Esophagus mucosa (tissue), 1 donor: ENCODE data around the gene GRIK4. TPM values are rescaled to one million over a fixed set of nuclear protein-coding genes. Genes with fewer than 3 reads are reported as not detected.
"Not testable (repeated sequence)": the region's sequence is repeated elsewhere in the genome, so short reads cannot be mapped to it uniquely, and the experiment has no call there.

Experiments used
- ATAC-seq: fragments of 200-7000 bp; cut with Tn5 transposase; one replicate; pipeline ENCODE4 v1.9.1; 2020
- total RNA-seq: library from RNA; stranded (reverse); gene quantifications from one replicate; pipeline ENCODE4 v1.2.4, GENCODE V29; 2023
- donor health status: DM: yes; HTN: yes; CAD: no.

The GRIK4 gene
- total RNA-seq, 1 donor from 2014 or later = 0.08 TPM

DNA sequence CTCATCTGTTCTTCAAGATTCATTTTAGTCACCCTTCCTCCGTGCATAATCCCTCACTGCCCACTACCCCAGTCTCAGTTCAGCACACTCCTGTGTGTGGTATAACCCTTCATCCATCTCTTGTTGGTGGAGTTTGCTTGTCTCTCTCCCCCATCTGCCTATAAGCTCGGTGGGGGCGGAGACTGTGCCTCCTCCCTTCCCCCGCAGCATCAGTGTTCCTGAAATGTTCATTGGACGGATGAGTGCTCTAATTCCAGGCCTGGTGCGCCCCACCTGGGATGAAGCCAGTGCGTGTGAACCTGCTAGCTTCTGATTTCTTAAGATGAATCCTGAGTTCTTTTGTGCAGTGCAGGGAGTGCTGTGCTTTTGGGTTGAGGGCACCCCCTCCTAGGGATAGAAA, 100.0 kb downstream of the GRIK4 start:
- ATAC-seq = no peak

DNA sequence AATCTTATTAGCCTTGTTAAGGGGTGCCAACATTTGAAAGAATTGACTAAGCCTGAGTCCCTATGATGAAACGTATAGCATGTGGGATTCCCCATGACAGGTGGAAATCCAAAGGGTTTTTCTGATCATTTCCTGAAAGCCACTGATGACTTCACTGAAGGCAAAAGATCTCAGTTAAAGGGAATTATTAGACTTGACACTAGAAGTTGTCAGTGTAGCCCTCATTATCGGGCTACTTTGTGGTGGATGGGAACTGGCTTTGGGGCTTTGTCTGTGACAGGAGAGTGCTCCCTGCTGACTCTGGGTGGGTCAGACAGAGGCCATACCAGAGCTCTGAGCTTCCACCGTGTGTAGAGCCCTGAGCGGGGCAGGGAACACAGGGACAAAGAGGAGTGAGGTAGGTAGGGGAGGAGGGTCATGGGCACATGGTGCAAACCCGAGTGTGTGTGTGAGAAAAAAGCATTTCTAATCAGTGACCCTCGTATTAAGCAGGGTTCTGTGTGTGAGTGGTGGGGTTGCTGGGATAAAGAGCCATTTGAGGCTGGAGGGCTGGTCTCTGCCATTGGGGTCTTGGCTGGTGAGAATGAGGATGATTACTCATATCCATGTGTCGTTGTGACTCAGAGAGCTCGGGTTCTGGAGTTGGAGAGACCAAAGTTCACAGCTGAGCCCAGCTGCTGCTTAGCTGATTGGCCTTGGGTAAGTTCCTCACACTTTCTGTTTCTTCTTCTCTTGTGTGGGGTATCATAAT, 101.1 kb downstream of the GRIK4 start:
- no peak for ATAC-seq

DNA sequence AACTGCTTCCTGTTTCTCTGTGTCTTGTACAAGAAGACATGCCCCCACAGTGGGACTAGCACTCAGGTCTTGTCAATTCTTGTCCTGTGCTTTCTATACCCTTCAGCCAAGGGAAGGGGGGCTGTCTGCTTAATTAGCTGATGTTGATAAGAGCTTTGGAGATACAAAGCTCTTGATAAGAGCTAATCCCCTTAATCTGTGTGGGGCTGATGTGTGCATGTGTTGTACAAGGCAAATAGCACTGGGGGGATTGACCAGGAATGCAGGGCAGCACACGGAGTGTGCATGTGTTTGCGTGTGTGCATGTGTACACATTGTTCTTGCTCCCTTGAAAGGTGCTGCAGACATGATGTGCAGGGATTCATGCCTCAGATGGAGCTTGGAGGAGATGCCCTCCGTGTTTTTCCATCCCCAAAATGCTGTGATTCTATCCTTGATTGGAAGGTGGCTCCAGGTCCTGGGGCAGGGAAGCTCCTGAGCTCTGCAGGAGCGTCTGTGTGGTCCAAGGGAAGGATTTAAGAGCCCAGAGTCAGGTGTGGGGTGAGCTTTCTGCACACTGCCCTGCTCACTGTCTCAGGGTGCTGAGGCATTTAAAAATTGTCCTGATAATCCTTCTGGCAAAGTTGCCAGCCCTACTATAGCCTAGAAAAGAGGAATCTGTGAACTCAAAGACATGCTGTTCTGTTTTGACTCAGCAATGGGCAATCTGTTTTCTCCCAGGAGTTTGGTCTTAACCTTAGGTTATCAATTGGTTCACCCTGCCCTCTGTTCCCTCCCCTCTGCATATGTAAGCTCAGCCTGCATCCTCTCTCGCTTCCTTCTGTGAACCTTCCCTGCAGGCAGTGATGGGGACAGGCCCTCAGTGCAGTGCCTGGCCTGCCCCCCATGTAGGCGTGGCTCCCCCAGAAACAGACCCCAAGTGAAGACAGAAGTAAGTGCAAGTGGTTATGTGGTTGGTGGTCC, 102.0 kb downstream of the GRIK4 start:
- no peak for ATAC-seq

DNA sequence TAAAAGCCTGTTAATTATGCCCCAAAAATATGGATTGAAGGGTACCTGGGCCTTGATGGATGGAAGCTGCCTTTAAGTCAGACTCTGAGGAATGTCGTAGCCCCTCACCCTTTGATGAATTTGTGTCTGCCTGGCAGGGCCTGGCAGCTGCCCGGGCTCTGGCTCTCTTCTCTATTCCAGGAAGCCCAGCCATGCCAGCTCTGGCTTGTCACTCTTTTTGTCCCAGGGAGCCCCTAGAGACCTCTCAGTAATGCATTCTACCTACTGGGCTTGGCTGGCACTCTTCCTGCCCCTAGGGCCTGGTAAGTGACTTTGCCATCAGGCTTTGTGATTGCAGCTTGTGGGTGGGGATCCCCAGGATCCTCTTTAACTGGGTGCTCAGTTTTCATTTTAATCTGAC, 103.8 kb downstream of the GRIK4 start:
- no peak for ATAC-seq

DNA sequence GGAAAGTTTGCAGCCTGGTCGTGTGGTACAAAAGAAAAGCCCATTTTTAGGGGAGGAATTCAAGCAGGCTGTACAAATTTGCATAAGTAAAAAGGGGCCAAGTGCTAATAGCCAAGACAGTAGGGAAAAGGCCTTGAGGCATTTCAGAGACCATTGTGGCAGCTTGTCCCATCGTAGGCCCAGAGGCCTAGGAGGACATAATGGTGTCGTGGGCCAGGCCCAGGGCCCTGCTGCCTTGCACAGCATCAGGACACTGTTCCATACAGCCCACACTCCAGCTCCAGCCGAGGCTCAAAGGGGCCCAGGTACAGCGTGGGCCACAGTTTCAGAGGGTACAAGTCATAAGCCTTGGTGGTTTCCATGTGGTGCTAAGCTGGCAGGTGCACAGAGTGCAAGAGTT, 106.9 kb downstream of the GRIK4 start:
- no peak for ATAC-seq

DNA sequence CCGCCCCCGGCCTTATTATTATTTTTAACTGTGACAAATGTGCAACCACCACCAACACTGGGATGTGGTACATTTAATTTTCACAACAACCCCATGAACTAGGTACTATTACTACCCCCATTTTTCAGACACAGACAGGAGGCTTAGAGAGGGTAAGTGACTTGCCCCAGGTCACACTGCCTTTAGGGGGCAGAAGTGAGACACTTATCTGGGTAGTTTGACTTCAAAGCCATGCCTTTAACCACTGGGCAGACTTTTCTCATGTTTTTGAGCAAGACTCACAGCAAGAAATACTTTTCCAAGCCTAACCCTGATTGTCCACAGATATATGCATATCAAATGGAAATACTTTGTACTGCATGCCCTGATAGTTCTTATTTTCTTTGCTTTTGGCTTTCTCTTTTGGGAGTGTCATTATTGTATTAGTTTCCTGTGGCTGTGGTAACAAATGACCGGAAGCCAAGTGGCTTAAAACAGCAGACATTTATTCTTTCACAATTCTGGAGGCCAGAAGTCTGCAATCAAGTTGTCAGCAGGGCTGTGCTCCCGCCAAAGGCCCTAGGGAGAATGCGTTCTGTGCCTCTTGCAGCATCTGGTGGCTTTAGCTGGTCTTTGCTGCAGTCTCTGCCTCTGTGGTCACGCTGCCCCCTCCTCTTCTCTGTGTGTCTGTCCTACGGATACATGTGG, 110.8 kb downstream of the GRIK4 start:
- peak; percentile 39 for ATAC-seq

DNA sequence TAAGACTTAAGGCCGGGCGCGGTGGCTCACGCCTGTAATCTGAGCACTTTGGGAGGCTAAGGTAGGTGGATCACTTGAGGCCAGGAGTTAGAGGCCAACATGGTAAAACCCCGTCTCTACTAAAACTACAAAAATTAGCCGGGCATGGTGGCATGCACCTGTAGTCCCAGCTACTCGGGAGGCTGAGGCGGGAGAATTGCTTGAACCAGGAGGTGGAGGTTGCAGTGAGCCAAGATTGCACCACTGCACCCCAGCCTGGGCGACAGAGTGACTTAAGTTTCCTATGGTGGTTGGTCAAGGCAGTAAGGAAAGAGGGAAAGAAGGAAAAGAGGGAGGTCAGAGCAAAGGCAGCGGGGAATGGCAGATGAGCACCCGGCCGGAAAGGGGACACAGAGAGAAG, 113.4 kb downstream of the GRIK4 start:
- not testable (repeated sequence) for ATAC-seq

DNA sequence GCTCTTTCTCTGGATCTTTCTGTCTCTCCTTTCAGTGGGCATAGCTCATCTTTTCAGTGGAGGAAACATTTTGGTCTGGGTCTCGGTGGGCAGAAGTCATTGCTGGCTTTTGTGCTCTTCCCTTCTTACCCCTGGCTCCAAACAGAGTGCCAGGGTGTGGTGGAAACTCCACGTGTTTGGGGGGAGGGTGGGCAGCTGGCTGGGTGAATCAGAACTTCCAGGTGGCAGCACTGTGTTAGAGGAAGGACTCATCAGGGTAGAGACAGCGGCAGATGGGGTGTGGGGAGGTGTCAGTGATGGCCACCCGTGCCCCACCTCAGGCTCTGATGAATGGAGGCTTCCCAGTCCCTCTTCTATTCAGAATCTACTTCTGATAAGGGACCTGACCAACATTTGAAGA, 114.0 kb downstream of the GRIK4 start:
- no peak for ATAC-seq

DNA sequence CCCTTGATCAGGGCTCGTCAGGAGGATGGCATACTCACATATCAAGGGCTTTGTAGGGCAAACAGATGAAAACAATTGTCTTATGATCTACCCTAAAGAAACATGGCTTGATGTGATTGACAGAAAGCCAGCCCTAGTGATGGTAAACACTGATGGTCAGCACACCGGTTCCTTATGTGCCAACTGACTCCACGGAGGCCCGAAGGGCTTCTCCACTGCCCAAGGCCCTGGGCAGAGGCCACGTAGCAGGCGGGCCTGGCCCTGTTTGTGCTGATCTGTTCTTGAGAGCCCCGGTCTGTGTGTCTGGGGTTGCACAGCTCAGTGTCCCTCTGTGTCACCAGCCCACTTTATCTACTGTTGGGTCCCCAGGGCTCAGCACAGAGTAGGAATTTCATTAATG, 115.2 kb downstream of the GRIK4 start:
- ATAC-seq = no peak

DNA sequence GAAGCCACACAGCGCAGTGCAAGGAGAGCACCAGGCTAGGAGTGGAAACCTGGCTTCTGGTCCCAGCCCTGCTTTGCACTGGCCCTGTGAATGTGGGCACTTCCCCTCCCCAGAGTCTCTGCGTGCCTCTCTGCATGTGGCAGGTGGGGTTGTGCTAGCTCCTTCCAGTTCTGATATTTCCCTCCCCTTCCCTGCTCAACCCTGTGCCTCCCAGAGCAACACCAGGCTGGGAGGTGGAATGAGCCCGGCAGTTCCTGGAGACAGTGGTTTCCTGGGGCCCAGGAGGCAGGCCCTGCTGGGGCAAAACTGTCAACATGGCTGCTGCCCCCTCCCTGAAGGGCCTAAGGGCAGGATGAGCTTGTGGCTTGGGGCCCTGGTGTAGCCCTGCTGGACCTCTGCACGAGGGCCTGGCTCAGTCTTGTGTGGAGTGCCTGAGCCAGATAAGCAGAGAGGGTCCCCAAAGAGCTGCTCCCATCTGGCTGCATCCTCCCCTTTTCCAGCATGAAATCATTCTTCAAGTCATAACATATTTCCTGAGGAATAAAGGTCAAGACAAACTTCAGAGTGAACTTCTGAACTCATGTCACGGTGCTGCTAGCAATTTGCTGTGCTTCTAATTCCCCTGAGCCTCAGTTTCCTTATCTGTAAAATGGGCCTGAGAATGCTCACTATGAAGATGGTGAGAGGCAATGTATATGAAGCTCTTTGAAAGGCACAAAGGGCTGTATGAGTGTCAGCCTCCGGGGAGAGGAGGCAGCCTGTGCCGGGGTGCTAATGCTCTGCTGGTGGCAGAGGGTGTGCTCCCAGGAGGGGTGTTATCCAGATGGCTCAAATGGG, 116.0 kb downstream of the GRIK4 start:
- ATAC-seq = no peak

DNA sequence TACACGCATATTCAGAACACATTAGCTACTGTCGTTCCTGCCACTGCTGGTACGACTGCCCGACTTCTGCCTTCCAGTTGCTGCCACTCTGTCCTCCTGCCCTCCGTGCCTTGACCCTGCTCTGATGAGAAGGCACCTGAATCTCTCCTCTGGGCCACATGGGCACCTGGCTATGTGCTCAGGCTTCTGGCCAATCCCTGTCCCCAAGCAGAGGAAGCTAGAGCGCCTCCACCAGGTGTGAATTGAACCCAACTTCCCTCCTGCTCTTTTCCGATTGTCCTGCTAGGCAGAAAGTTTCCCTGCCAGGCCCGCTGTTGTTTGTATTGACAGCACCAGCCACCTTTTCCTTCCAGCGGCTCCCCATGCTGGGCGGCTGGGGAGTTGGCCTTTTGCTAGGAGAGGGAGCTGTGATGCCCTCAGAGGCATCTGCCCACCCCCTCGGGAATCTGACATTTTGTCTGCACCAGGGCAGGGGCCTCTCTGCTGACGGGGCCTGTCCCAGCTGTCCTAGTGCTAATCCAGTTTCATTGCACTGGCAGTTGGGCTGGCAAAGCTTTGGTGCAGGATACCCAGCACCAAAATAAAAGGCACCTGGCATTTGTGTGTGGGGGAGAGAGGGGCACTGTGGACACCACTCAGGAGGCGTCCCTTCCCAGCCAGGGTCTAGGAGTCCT, 118.0 kb downstream of the GRIK4 start:
- ATAC-seq = no peak

DNA sequence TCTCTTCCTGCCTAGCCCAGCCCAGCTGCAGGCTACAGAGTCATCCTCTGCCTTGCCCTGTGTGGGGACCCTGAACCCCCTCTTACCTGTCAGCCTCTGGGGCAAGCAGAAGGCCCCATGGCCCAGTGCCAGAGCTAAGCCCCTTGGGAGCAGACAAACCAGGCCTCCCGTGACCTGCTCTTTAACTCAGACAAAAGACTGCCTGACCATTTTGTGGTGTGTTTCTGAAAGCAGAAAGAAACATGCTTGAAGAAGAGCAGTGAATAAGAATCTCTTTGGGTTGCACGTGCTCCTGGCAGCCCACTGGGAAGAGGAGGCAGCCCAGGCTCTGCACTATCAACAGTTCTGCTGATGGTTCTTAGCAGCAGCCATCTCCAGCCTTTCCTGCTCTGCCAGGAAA, 118.6 kb downstream of the GRIK4 start:
- no peak for ATAC-seq

DNA sequence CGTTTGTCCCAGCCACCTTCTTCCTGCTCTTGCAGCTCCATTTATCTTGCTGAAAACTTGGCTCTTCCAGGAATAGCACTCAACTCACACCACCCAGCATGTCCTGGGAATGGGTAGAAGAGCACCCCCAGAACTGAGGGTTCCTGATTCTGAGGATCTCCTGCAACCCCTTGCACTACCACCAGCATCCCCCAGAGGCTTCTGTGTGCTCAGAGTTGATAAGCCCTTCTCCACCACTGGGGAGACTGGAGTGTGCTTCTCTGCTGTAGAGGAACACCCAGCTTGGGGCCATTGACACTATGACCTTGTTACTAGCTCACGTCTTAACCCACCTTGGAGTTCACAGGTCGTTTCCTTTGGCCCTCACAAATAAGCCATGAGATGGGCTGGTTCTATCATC, 121.0 kb downstream of the GRIK4 start:
- no peak for ATAC-seq

DNA sequence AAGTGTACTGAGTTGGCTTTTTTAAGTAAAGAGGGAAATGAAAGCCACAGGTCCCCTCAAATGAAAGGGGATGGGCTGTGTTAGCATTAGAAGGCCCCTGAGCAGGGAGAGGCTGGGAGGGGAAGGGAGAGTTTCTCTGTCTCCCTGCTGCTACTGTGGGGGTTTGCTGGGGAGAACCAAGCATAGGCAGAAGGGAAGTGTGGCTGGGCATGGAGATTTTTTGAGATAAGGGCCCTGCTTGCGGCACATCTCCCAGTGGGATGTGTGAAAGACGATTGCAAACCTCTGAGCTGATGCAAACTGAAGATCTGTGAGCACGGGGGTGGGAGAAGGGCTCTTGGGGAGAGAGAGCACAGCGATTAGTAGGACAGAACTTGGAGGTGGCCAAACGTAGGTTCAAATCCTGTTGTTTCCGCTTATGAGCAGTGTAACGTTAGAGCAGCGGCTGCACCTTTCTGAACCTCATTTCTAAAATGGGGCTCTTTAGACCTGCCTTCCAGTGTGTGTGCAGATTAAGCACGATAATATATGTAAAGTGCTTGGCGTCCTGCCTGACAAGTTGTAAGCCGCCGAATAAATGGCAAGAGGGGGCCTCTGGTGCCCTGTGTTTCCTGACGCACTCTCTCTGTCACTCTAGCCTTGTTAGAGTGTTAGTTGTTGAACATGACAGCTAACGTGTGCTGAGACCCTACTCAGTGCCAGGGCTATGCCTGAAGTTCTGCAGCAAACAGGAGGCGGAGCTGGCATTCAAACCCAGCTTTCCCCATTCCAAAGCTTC, 122.3 kb downstream of the GRIK4 start:
- ATAC-seq = no peak

DNA sequence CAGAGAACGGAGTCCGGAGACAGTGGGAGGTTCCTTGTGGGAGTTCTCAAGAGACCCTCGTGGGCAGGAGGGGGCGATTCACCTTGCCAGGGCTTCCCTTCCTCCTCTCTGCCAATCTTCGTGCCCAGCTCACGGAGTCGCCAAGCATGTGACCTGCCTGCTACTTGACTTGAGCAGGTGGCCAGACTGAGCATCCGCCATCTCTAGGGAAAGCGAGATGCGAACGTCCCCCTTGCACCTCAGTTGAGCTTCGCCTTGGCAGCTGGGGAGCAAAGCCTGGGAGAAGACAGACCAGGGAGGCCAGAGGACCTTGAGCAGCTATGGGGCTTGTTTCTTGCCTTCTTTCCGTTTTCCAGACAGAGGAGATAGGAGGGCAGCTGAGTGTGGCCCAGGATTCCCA, 123.2 kb downstream of the GRIK4 start:
- ATAC-seq = no peak

DNA sequence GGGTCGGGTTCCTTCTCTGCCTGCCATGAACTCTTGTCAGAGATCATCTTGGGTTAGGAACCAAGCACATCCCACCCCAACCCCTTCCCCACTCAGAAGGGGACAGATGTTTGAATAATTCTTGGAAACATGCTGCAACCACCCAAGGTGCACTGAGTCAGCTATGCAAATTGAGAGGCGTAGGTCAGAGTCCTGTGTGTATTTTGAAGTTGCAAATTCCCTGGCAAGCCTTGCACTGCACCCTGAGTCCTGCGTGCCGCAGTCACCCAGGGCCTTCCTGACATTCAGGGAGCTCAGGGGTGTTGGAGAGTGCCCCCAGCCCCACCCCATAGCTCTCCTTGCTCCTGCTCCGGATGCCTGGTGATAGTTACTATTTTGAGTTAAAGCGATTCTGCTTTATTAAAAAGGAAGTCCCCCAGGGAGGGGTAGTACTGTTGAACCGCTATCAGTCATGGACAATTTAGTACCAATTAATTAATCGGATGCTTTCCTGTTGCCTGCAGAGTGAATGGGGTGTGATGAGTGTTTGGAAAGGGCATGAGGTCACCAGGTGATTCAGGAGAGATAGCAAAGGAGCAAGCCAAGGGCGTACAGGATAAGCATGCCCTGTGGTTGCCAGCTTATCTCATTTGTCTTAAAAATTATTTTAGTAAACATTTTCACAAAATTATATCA, 123.7 kb downstream of the GRIK4 start:
- ATAC-seq = no peak

DNA sequence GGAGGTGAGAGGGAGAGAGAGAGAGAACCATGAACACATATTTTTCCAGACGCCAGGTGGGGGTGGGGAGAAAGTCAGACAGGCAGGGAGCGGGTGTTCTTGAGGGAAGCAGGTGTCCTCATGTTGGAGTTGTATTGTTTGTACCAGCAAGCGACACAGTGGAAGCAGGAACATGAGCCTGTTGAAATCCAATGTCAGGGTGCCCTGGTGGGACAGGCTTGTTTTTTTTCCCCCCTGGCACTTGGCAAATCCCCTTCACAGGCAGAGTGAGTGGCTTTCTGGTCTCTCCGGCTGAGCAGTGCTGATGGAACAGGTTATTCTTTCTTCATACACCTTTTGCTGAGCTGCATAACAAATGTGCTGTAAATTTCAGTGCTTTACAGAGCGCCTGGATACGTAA, 125.6 kb downstream of the GRIK4 start:
- no peak for ATAC-seq

DNA sequence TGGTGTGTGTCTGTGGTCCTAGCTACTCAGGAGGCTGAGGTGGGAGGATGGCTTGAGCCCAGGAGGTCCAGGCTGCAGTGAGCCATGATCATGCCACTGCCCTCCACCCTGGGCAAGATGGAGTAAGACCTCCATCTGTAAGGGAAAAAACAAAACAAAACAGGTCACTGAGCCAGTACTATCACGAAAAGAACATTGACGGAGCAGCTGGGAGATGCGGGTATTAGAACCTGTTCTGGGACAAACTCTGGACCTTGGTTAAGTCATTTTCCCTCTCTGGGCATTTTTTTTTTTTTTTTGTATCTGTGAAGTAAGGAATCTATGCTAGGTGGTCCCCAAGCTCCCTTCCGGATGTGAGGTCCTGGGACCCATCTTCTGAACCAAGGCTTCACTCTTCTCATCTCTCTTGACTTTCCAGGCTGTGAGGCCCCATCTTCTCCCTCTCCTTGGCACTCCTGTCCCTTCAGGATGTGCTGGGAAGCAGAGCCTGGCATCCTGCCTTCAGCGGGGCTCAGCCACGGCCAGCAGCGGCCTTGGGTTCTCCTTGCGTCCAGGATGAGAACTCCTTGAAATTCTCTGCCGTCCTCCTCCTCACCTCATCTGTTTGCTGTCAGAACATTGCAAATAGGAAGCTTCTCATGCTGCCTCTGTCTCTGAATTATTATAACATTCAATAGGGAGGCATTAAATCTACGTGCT, 130.8 kb downstream of the GRIK4 start:
- no peak for ATAC-seq

DNA sequence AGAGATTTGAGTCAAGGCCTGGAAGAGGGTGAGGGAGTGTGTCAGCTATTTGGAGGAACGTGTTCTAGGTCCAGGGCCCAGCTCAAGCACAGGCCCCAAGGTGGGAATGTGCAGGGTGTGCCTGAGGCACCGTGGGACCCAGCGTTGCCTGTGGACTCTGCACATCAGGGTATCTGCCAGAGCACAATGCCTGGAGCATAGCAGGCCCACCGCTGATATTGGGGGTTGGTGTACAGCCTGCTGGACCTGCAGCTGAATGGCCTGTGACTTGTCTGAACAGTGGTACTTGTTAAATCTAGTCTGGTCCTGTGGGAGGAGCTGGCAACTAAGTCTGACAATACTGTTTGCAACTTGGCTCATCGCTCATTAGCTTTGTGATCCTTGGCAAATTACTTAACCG, 131.7 kb downstream of the GRIK4 start:
- peak; percentile 18 for ATAC-seq

DNA sequence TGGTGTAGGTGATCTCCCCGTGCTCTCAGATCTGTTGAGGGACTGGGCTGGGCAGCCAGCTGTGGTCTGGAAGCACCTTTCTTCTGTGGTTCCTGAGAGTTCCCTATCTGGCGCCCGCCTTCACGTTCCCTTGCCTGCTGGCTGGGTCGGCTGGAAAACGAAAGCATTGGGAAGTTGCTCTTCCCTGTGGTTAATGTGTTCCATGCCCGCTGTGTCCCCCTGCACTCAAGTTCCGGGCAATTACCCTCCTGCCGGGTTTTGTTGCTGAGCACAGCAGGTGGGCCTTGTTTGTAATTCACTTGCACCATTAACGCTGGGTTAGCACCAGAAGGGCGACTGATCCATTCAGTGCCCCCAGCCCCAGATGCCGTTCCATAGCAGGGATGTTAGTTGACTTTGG, 134.1 kb downstream of the GRIK4 start:
- no peak for ATAC-seq
